K562 (cell line): Measurements from ENCODE around the gene MPRIP. TPM values are rescaled to one million over a fixed set of nuclear protein-coding genes. Genes with fewer than 3 reads are reported as not detected.

ENCODE experiments used
- ATAC-seq: fragments of 200-7000 bp; cut with Tn5 transposase; 3 replicates; pipeline ENCODE4 v1.9.1; 2020; ENCODE audit warnings: moderate library complexity
- BruUV-seq: library from RNA; stranded (reverse); fragments of 400-500 nt; replicated peaks from 2 replicates; lab custom pipeline; 2021; lab: Mats Ljungman, UMichigan
- CTCF ChIA-PET: fragments of 300-600 bp; formaldehyde crosslinking; extraction: SDS; loops from one replicate; lab custom pipeline; 2021; ENCODE audit warnings: low intra/inter-chr PET ratio; lab: Yijun Ruan, JAX
- POLR2A ChIA-PET: fragments of 300-600, 350-650 bp; sonication (Branson Sonifier 250); formaldehyde crosslinking; extraction: SDS; loops from one replicate; lab custom pipeline; 2021; ENCODE audit warnings: antibody characterized with exemption, inconsistent platforms; lab: Yijun Ruan, JAX
- DNase-seq, 4 experiments: peaks; one replicate each; pipeline versions ENCODE4 v3.0.0 to v3.0.0-alpha.2; 2011 to 2018; ENCODE audit warnings: low spot score in 3 of 4, mixed read lengths in 3 of 4; ENCODE audit errors: extremely low read depth in 1 of 4
- FAIRE-seq: peaks from 2 replicates; lab custom pipeline; 2011; peaks lifted over from hg19 to GRCh38; lab: Jason Lieb, UNC
- H2AFZ ChIP-seq: 2 replicates; pipeline ENCODE4 v1.6.0; 2011; ENCODE audit warnings: low read depth, low read length, control low read depth, inconsistent platforms
- H3K27ac ChIP-seq: fragments of 200-600 bp; 3 replicates; pipeline ENCODE4 v1.8.0; 2011; ENCODE audit warnings: low read depth, mild to moderate bottlenecking, control low read depth, inconsistent platforms, low read length, moderate library complexity, mixed read lengths; ENCODE audit errors: extremely low read depth
- H3K27me3 ChIP-seq, 2 experiments: fragments of 300-600 bp in 1 of 2; 2 replicates in 1 of 2; 3 replicates in 1 of 2; pipeline versions ENCODE4 v1.6.0 to v1.8.0; 2011; ENCODE audit warnings: inconsistent platforms in 2 of 2, low read length in 2 of 2, mild to moderate bottlenecking in 1 of 2, mixed read lengths in 1 of 2, moderate library complexity in 1 of 2; ENCODE audit not compliant: control insufficient read depth in 2 of 2, insufficient read depth in 2 of 2
- H3K36me3 ChIP-seq: fragments of 300-600 bp; 3 replicates; pipeline ENCODE4 v1.8.0; 2011; ENCODE audit warnings: mild to moderate bottlenecking, low read length, inconsistent platforms; ENCODE audit not compliant: control insufficient read depth, insufficient read depth
- H3K4me1 ChIP-seq, 2 experiments: fragments of 200-600 bp in 1 of 2; replicated peaks in 1 of 2; 2 replicates in 1 of 2; 3 replicates in 1 of 2; pipeline versions ENCODE4 v1.5.1 to v1.8.0; 2011; ENCODE audit warnings: inconsistent platforms in 2 of 2, low read length in 2 of 2, mild to moderate bottlenecking in 1 of 2, mixed read lengths in 1 of 2, moderate library complexity in 1 of 2; ENCODE audit not compliant: control insufficient read depth in 2 of 2, insufficient read depth in 2 of 2
- H3K4me2 ChIP-seq: 2 replicates; pipeline ENCODE4 v1.6.1; 2011; ENCODE audit warnings: low read length, control low read depth, inconsistent platforms, mixed read lengths; ENCODE audit not compliant: insufficient read depth
- H3K4me3 ChIP-seq: fragments of 200-600 bp; sonication (generic), shearing (Covaris generic); 2 replicates; pipeline ENCODE4 v1.5.1; 2016; ENCODE audit warnings: control low read depth, inconsistent platforms
- H3K79me2 ChIP-seq: fragments of 200-600 bp; 3 replicates; pipeline ENCODE4 v1.8.0; 2011; ENCODE audit warnings: low read length, inconsistent platforms; ENCODE audit not compliant: control insufficient read depth, insufficient read depth
- H3K9ac ChIP-seq, 2 experiments: 2 replicates each; pipeline versions ENCODE4 v1.6.0 to v1.6.1; 2011; ENCODE audit warnings: low read depth in 2 of 2, low read length in 2 of 2, control low read depth in 1 of 2, inconsistent platforms in 1 of 2, mild to moderate bottlenecking in 1 of 2, mixed read lengths in 1 of 2; ENCODE audit not compliant: insufficient read depth in 1 of 2
- H3K9me1 ChIP-seq: one replicate; pipeline ENCODE4 v1.6.0; 2011; ENCODE audit warnings: inconsistent platforms, mild to moderate bottlenecking, low read length, moderate library complexity; ENCODE audit not compliant: control insufficient read depth, insufficient read depth
- H3K9me3 ChIP-seq: replicated peaks from 2 replicates; pipeline ENCODE4 v1.5.1; 2011; ENCODE audit warnings: low read depth, low read length, inconsistent platforms; ENCODE audit not compliant: control insufficient read depth, insufficient read depth
- H4K20me1 ChIP-seq: replicated peaks from 2 replicates; pipeline ENCODE4 v1.6.1; 2011; ENCODE audit warnings: low read length, inconsistent platforms, mixed read lengths; ENCODE audit not compliant: control insufficient read depth, insufficient read depth
- CREB3 ChIP-seq: fragments of 450-650 bp; conservative IDR thresholded peaks from 2 replicates; pipeline ENCODE4 v1.6.1; 2016; ENCODE audit warnings: missing genetic modification characterization, low read depth, mild to moderate bottlenecking, missing compliant biosample characterization, moderate library complexity
- DIDO1 ChIP-seq: fragments of 450-650 bp; IDR thresholded peaks from 2 replicates; pipeline ENCODE4 v1.6.1; 2016; ENCODE audit warnings: low read depth, missing biosample characterization, missing genetic modification characterization
- MCM3 ChIP-seq: fragments of 450-650 bp; IDR thresholded peaks from 2 replicates; pipeline ENCODE4 v1.6.1; 2016
- RBM25 ChIP-seq: fragments of 200-400 bp; formaldehyde crosslinking; IDR thresholded peaks from 2 replicates; pipeline ENCODE4 v1.6.1; 2018; ENCODE audit warnings: low read length, low read depth, moderate library complexity; ENCODE audit not compliant: severe bottlenecking
- TBP ChIP-seq: optimal IDR thresholded peaks from 2 replicates; pipeline ENCODE3; 2011; ENCODE audit warnings: low read depth, low read length, improper control_type of control experiment
- ZFP36 ChIP-seq: fragments of 150-350 bp; IDR thresholded peaks from 2 replicates; pipeline ENCODE4 v1.6.1; 2018; ENCODE audit warnings: low read length, low read depth; ENCODE audit not compliant: partially characterized antibody
- WGBS: fragments of 100-300 bp; shearing (Covaris generic); methylation state at CpG from one replicate; pipeline ENCODE4 v1.1.6; 2016; ENCODE audit warnings: low coverage, mixed read lengths; ENCODE audit not compliant: insufficient coverage; ENCODE audit errors: missing lambda C conversion rate; 5-methylcytosine and 5-hydroxymethylcytosine counted together
- in situ Hi-C: fragments of 300-500 bp; cut with MboI; formaldehyde crosslinking; loops from 4 replicates; pipeline ENCODE4 v1.15.0; 2018; ENCODE audit warnings: inconsistent platforms, mixed read lengths
- intact Hi-C: fragments of 100-400 bp; cut with micrococcal nuclease; formaldehyde crosslinking; loops from 2 replicates; pipeline ENCODE4 v1.14.2; 2022
- polyA plus RNA-seq, 8 experiments: library from polyadenylated mRNA; depleted of rRNA in 4 of 8; stranded (reverse) in 5 of 8; unstranded in 3 of 8; fragments of >200 nt; fragmentation: Nextera tagmentation in 2 of 8; fragmentation: Illumina TruSeq in 1 of 8; extraction: Ambion mirVana in 2 of 8; extraction: Trizol in 1 of 8; gene quantifications; 2 replicates each; pipeline versions ENCODE4 v1.2.1 to v1.2.3, GENCODE V29; 2011 to 2014; ENCODE audit warnings: inconsistent platforms in 1 of 8, missing spikeins in 1 of 8
- total RNA-seq, 7 experiments: library from RNA; depleted of rRNA in 6 of 7; stranded (reverse); fragments of >200 nt in 6 of 7; fragmentation: Illumina TruSeq in 2 of 7; extraction: Trizol in 2 of 7; gene quantifications; 2 replicates each; pipeline versions ENCODE4 v1.2.1 to v1.2.3, GENCODE V29; 2011 to 2021; ENCODE audit warnings: low replicate concordance in 1 of 7

Gene MPRIP
- total and polyA plus RNA-seq, 9 of the 15 experiments (the other 6 are each of a cell fraction or from before 2014, with no cell fraction given) = 10.0 to 72.6 (median 30.1) TPM

- H3K4me2 ChIP-seq = no peak overlapping the region
- no peaks in the 10 kb centered on the region for H3K9me1 ChIP-seq
- no peak for TF ChIP-seq DIDO1 (tag)
- no peak for TF ChIP-seq MCM3
- TF ChIP-seq ZFP36 = no peak
- peak; percentile 46 for TF ChIP-seq RBM25
- ATAC-seq = no peak
- H3K9me3 ChIP-seq = no peaks in the 10 kb centered on the region
- H3K27ac ChIP-seq = no peak overlapping the region
- H3K79me2 ChIP-seq = no peaks in the 10 kb centered on the region
- no peak overlapping the region for H2AFZ ChIP-seq
- ChIA-PET POLR2A (interaction anchor here (0.9 kb wide), 1 partner anchor 8 kb away, joined by 4 read pairs; no protein-coding TSS in a partner anchor), CTCF (no interaction called here)
- DNase-seq = no peak
- intact Hi-C loops (no loop called here), in situ Hi-C loops (no loop called here)
- peaks cover 14% of the 10 kb centered on the region; the same call in 2 of the 3 replicates for H3K36me3 ChIP-seq
- 91% methylated on average over 7 of the region's 9 CpGs for WGBS
- no peak overlapping the region for H3K9ac ChIP-seq
- no peak overlapping the region for H3K4me3 ChIP-seq
- FAIRE-seq = no peak
- H4K20me1 ChIP-seq = no peaks in the 10 kb centered on the region; the same call in 1 of the 2 replicates
- H3K4me1 ChIP-seq = peaks cover 36 to 40% of the 10 kb centered on the region in 2 experiments; a peak in 4 of 5 replicates
- no TSS peak for BruUV-seq
- no peaks in the 10 kb centered on the region for H3K27me3 ChIP-seq
Observed at GRCh38 chr17:17084317-17084835, 42.1 kb downstream of the MPRIP start.

- Histone ChIP-seq H3K36me3 (peaks cover 14% of the 10 kb centered on the region; the same call in 2 of the 3 replicates), H3K4me3 (no peak overlapping the region), H3K79me2 (no peaks in the 10 kb centered on the region), H4K20me1 (no peaks in the 10 kb centered on the region; the same call in 1 of the 2 replicates), H3K27me3 (no peaks in the 10 kb centered on the region), H3K4me2 (no peak overlapping the region), H3K9me3 (no peaks in the 10 kb centered on the region), H3K4me1 (peaks cover 35% of the 10 kb centered on the region in 2 experiments; a peak in 4 of 5 replicates), H2AFZ (no peak overlapping the region), H3K9me1 (no peaks in the 10 kb centered on the region), H3K9ac (no peak overlapping the region), H3K27ac (no peak overlapping the region)
- no TSS peak for BruUV-seq
- no peak for DNase-seq
- no peak for FAIRE-seq
- ATAC-seq = no peak
- ChIA-PET CTCF (no interaction called here), POLR2A (interaction anchor here (0.9 kb wide), 1 partner anchor 9 kb away, joined by 4 read pairs; no protein-coding TSS in a partner anchor)
- in situ Hi-C loops = no loop called here
- intact Hi-C loops = no loop called here
- no peak for TF ChIP-seq CREB3 (tag)
- TF ChIP-seq TBP = no peak
- 71% methylated on average over 3 of the region's 6 CpGs for WGBS
Observed at GRCh38 chr17:17084941-17085340, 42.7 kb downstream of the MPRIP start.
